Measurements from ENCODE around the gene C9.
A peak's percentile ranks its signal among the peaks of the same experiment; 100 is the strongest.
"Not testable (repeated sequence)": the region's sequence is repeated elsewhere in the genome, so short reads cannot be mapped to it uniquely, and the experiment has no call there.

Gene C9

DNA sequence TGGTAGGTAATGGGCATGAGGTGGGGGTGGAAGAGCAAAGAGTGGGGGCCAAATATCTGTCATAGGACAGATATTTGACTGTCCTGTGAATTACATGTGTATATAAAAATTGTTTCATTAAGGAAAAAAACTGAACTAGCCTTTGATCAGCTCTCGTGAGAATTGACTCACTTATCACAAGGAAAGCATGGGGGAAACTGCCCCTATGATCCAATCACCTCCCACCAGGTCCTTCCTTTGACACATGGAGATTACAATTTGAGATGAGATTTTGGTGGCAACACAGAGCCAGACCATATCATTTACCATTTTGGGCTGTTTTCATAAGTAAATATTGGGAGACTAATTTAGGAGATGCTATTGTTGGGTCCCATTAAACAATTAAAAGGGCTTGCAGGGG lies 81.7 kb downstream of the C9 start:
- DNase-seq (ENCODE audit: extremely low spot score): no peak
- CTCF ChIA-PET: interaction anchor here (0.7 to 6.0 kb wide), 19 partner anchors 8 to 841 kb away, joined by 3 to 106 read pairs (median 4); partner anchors contain the start of gene FYB1
- TF ChIP-seq, protein P1, sequence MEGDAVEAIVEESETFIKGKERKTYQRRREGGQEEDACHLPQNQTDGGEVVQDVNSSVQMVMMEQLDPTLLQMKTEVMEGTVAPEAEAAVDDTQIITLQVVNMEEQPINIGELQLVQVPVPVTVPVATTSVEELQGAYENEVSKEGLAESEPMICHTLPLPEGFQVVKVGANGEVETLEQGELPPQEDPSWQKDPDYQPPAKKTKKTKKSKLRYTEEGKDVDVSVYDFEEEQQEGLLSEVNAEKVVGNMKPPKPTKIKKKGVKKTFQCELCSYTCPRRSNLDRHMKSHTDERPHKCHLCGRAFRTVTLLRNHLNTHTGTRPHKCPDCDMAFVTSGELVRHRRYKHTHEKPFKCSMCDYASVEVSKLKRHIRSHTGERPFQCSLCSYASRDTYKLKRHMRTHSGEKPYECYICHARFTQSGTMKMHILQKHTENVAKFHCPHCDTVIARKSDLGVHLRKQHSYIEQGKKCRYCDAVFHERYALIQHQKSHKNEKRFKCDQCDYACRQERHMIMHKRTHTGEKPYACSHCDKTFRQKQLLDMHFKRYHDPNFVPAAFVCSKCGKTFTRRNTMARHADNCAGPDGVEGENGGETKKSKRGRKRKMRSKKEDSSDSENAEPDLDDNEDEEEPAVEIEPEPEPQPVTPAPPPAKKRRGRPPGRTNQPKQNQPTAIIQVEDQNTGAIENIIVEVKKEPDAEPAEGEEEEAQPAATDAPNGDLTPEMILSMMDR (IDR thresholded peaks at IDR 0.05; ENCODE audit: control extremely low read depth, extremely low read depth, low read depth, missing control alignments): no peak
- POLR2A ChIA-PET: no interaction called here

DNA sequence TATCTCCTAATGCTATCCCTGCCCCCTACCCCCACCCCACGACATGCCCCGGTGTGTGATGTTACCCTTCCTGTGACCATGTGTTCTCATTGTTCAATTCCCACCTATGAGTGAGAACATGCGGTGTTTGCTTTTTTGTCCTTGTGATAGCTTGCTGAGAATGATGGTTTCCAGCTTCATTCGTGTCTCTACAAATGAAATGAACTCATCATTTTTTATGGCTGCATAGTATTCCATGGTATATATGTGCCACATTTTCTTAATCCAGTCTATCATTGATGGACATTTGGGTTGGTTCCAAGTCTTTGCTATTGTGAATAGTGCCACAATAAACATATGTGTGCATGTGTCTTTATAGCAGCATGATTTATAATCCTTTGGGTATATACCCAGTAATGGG lies 88.4 kb downstream of the C9 start:
- POLR2A ChIA-PET; CTCF ChIA-PET; DNase-seq (ENCODE audit: extremely low spot score): not testable (repeated sequence)

DNA sequence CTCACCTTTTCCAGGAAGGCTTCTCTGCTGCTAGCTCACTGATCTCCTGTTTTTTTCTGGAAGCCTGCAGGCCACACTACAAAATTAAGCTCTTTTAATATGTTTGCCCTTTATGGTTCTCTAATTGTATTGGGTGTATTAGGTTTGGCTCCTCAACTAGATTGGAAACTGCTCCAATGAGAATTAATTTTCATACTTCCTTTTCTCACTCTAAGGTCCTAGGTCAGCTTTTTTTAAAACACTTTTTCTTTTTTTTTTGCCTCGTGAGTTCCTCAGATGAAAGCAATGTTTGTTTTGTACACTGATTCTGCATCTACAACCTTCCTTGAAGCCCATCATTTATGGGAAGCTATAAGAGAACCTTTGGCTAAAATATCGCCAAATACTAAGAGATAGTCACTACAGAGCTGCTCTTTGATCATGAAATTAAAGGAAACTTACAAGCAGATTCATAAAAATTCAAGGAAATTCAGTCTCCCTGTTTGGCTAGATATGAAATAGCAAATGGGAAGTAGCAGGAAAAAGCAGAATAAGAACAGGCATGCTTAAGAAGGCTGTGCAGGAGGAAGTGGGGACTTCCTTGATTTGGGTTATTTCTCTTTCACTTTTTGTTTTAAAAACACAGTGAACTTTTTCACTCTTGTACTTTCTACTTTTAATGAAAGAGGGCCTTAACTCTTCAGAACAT lies 89.8 kb downstream of the C9 start:
- DNase-seq (ENCODE audit: extremely low spot score): peak; percentile 52
- TF ChIP-seq, protein P1 (IDR thresholded peaks at IDR 0.05; ENCODE audit: control extremely low read depth, extremely low read depth, low read depth, missing control alignments): no peak
- POLR2A ChIA-PET: no interaction called here
- CTCF ChIA-PET: interaction anchor here (0.9 to 2.6 kb wide), 4 partner anchors 8 to 57 kb away, joined by 3 to 17 read pairs (median 6); no protein-coding TSS in a partner anchor

DNA sequence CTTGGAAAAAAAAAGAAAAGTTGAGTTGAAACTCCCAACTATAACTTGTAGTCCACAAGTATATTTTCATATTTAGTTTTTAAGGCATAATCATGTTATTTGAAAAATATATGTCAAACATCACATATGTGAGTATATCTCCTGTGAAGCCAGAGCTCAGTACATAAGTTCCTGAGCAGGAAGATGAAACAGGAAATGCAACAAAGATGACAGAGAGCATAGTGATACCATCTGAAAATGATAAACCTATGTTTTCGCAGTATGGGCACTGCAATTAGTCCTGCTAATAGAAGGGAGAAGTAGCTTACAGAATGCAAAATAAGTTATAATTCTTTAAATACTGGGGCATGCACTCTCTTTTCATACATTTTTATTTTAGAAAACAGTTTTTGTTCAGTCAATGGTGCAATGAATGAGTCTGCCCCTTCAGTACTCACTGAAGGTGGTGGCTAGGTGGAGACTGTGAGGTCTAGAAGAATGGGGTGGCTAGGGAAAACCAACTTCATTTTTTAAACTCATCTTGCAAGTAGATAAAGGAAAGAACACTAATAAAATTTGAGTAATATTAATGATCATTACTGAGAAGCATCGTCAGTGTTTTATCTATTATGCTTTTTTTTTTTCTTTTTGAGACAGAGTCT lies 90.9 kb downstream of the C9 start:
- ChIA-PET POLR2A (no interaction called here), CTCF (interaction anchor here (0.8 to 2.6 kb wide), 4 partner anchors 9 to 56 kb away, joined by 3 to 17 read pairs (median 5); no protein-coding TSS in a partner anchor)
- TF ChIP-seq, protein P1 (IDR thresholded peaks at IDR 0.05; ENCODE audit: control extremely low read depth, extremely low read depth, low read depth, missing control alignments): no peak
- no peak for DNase-seq (ENCODE audit: extremely low spot score)

DNA sequence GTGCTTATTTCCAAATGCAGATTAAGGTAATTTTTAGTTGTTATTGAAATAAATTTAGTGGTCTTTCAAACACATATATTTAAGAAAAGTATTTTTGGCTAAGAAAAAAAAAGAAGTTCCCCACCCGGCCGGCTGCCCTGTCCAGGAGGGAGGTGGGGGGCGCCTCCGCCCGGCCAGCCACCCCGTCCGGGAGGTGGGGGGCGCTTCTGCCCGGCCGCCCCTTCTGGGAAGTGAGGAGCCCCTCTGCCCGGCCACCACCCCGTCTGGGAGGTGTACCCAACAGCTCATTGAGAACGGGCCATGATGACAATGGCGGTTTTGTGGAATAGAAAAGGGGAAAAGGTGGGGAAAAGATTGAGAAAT lies 91.4 kb downstream of the C9 start:
- POLR2A ChIA-PET; DNase-seq (ENCODE audit: extremely low spot score): not testable (repeated sequence)
- CTCF ChIA-PET: interaction anchor here (0.8 to 2.6 kb wide), 4 partner anchors 10 to 56 kb away, joined by 3 to 17 read pairs (median 5); no protein-coding TSS in a partner anchor

DNA sequence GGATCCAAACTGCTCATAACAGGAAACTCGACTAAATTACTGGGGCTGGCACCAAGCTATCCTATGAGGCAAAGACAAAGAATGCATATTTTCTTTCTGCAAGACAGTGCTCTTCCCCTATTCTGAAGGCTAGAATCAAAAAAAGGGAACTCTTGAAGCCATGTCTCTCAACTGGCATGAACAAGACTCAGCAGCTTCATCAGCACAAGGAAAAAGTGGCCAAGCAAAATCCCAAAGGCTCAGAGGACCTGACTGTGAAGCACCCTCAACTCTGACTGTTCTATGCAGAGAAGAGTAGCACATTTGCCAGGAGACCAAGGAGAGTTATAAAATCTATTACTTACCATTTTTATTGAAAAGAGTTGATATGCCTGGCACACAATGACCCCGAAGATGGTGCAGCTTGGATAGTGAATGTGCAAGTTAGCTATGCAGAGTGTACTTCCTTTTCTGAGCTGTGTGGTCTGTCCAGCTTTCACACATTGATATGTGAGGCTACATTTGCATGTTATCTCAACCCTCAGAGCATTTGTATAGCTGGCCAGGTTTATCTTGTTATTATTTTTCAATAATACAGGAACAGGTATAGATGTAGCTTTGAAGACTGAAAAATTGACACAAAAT lies 94.0 kb downstream of the C9 start:
- no peak for DNase-seq (ENCODE audit: extremely low spot score)
- TF ChIP-seq, protein P1 (IDR thresholded peaks at IDR 0.05; ENCODE audit: control extremely low read depth, extremely low read depth, low read depth, missing control alignments): no peak
- CTCF ChIA-PET: interaction anchor here (1.6 to 3.8 kb wide), 3 partner anchors 10 to 52 kb away, joined by 6 to 15 read pairs (median 8); no protein-coding TSS in a partner anchor
- POLR2A ChIA-PET: no interaction called here

DNA sequence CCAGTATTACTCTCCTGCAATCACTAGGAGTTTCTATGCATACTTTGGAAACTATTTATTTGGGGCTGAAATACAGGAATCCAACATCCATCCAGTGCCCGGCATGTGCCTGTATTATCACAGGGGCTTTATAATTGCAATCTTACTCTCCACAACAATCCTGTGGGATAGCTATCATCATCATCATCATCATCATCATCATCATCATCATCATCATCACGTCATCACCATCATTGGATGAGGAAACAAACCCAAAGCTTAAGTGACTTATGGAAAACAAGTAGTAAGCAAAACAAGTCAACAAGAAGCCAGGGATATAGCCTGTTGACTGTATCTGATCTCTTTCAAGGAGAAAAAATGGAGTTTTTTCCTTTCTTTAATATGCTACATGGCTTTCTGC lies 97.1 kb downstream of the C9 start:
- POLR2A ChIA-PET: no interaction called here
- CTCF ChIA-PET: interaction anchor here (2.7 to 4.4 kb wide), 2 partner anchors 16 to 50 kb away, joined by 16 to 19 read pairs; no protein-coding TSS in a partner anchor
- TF ChIP-seq, protein P1 (IDR thresholded peaks at IDR 0.05; ENCODE audit: control extremely low read depth, extremely low read depth, low read depth, missing control alignments): no peak
- DNase-seq (ENCODE audit: extremely low spot score): no peak
